ENCODE data around the gene ARL5C. TPM values are rescaled to one million over a fixed set of nuclear protein-coding genes. Genes with fewer than 3 reads are reported as not detected.

ARL5C gene
- polyA plus RNA-seq, 1 donor (not counting 4 experiments of a cell fraction or from before 2014, with no cell fraction given), result not detected

DNA sequence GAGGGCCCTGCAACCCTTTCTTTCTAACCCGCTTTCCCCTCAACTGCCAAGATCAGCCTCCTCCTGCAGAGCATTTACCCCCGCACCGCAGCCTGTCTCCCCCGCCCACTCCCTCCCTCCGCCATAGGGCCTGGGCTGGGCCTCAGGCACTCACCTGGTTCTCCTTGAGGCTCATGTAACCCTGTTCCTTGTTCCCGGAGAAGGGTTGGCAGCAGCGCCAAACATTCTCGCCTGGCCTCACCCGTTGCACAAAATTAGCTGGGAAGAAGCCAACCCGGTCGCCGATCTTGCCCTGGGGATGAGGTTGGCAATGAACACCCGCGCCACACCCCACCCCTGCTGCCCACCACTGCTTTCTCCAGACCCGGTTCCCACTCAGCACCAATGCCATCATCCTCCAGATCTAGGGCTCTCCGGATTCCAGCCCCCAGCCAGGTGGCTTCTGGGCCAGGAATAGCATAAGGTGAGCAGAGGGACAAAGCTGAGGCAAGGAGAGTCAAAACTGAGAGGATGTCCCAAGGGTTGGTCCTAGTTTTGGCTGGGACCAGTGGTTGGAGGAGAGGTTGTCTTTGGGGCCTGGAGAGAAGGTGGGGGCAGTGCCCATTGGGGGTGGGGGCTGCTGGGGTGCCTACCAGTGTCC lies 47.0 kb upstream of the ARL5C start:
- H3K27ac ChIP-seq (ENCODE audit: control insufficient read depth, insufficient read depth, low read length), result no peak overlapping the region
- H2AFZ ChIP-seq (ENCODE audit: control insufficient read depth, low read length), result no peak overlapping the region

DNA sequence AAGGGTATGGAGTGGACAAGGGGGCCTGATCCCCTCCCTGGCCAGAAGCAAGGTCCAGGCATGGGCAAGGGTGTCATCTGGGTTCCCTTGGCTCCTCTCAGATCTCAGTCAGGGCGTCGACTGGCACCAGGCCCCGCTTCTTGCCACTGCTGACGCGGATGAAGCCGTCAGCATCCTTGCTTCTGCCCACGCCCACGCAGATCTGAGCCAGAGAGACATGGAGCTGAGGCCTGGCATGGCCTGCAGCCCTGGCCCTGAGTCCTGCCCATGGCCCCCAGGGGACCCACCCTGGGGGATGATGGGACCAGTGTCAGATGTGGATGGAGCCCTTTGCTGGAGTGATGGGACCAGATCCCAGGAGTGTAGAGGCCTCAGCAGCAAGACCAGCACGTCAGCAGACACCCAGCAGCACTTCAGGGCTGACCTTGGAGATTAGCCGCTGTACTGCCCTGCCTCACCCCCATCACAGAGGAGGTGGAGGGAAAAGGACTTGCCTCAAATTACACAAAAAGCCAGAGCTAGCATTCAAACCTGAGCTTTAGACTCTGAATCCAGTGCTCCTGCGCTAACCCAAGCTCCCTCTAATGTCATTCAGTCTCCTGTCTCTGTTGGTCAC lies 46.3 kb upstream of the ARL5C start:
- H4K20me1 ChIP-seq (ENCODE audit: control insufficient read depth, extremely low read depth, insufficient read depth, low read length), result no peaks in the 10 kb centered on the region
- no peak overlapping the region for H3K4me3 ChIP-seq (ENCODE audit: control insufficient read depth in 2 of 3, extremely low read depth in 1 of 3, insufficient read depth in 2 of 3, low read depth in 1 of 3, low read length in 3 of 3)
- H3K9me3 ChIP-seq (ENCODE audit: control insufficient read depth, low read depth, low read length), result no peaks in the 10 kb centered on the region
- dilution Hi-C loops (cut with MboI; ENCODE audit: extremely low pct_ligation_motif_present, low sequenced_read_pairs), result no loop called here
- H3K9ac ChIP-seq (ENCODE audit: control insufficient read depth, extremely low read depth, insufficient read depth, low read length), result no peak overlapping the region
- H3K27ac ChIP-seq (ENCODE audit: control insufficient read depth, insufficient read depth, low read length), result no peak overlapping the region
- TF ChIP-seq, protein P1, sequence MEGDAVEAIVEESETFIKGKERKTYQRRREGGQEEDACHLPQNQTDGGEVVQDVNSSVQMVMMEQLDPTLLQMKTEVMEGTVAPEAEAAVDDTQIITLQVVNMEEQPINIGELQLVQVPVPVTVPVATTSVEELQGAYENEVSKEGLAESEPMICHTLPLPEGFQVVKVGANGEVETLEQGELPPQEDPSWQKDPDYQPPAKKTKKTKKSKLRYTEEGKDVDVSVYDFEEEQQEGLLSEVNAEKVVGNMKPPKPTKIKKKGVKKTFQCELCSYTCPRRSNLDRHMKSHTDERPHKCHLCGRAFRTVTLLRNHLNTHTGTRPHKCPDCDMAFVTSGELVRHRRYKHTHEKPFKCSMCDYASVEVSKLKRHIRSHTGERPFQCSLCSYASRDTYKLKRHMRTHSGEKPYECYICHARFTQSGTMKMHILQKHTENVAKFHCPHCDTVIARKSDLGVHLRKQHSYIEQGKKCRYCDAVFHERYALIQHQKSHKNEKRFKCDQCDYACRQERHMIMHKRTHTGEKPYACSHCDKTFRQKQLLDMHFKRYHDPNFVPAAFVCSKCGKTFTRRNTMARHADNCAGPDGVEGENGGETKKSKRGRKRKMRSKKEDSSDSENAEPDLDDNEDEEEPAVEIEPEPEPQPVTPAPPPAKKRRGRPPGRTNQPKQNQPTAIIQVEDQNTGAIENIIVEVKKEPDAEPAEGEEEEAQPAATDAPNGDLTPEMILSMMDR (optimal IDR thresholded peaks at IDR 0.05 in 1 of 3, IDR thresholded peaks at IDR 0.05 in 1 of 3, conservative IDR thresholded peaks at IDR 0.05 in 1 of 3; ENCODE audit: extremely low read depth in 1 of 3, insufficient read depth in 2 of 3, low read length in 3 of 3), result no peak
- no peak for TF ChIP-seq EZH2 (IDR thresholded peaks at IDR 0.05; ENCODE audit: low read length)
- H3K27me3 ChIP-seq (ENCODE audit: control insufficient read depth, extremely low read depth, insufficient read depth, low read length), result peaks cover 44% of the 10 kb centered on the region
- FAIRE-seq, result no peak
- peaks cover 10% of the 10 kb centered on the region for H3K4me1 ChIP-seq (ENCODE audit: control insufficient read depth, extremely low read depth, insufficient read depth, low read length)
- no peak overlapping the region for H2AFZ ChIP-seq (ENCODE audit: control insufficient read depth, low read length)
- H3K9me1 ChIP-seq (ENCODE audit: control insufficient read depth, extremely low read depth, insufficient read depth, low read length), result no peaks in the 10 kb centered on the region
- H3K4me2 ChIP-seq (ENCODE audit: control insufficient read depth, extremely low read depth, insufficient read depth, low read depth, low read length), result no peak overlapping the region
- H3K79me2 ChIP-seq (ENCODE audit: control insufficient read depth, insufficient read depth, low read length), result no peaks in the 10 kb centered on the region
- DNase-seq (ENCODE audit: low read depth, low spot score), result no peak
- H3K36me3 ChIP-seq (ENCODE audit: control insufficient read depth in 2 of 2, extremely low read depth in 1 of 2, insufficient read depth in 2 of 2, low read length in 2 of 2), result no peaks in the 10 kb centered on the region

More for the DNA sequence above, 47.0 kb upstream of the ARL5C start:
- no peaks in the 10 kb centered on the region for H3K9me1 ChIP-seq (ENCODE audit: control insufficient read depth, extremely low read depth, insufficient read depth, low read length)
- H3K4me3 ChIP-seq (ENCODE audit: control insufficient read depth in 2 of 3, extremely low read depth in 1 of 3, insufficient read depth in 2 of 3, low read depth in 1 of 3, low read length in 3 of 3), result no peak overlapping the region
- no peak for TF ChIP-seq EZH2 (IDR thresholded peaks at IDR 0.05; ENCODE audit: low read length)
- TF ChIP-seq, protein P1 (optimal IDR thresholded peaks at IDR 0.05 in 1 of 3, IDR thresholded peaks at IDR 0.05 in 1 of 3, conservative IDR thresholded peaks at IDR 0.05 in 1 of 3; ENCODE audit: extremely low read depth in 1 of 3, insufficient read depth in 2 of 3, low read length in 3 of 3), result no peak
- no peak overlapping the region for H3K9ac ChIP-seq (ENCODE audit: control insufficient read depth, extremely low read depth, insufficient read depth, low read length)
- H4K20me1 ChIP-seq (ENCODE audit: control insufficient read depth, extremely low read depth, insufficient read depth, low read length), result no peaks in the 10 kb centered on the region
- no peaks in the 10 kb centered on the region for H3K9me3 ChIP-seq (ENCODE audit: control insufficient read depth, low read depth, low read length)
- H3K27me3 ChIP-seq (ENCODE audit: control insufficient read depth, extremely low read depth, insufficient read depth, low read length), result peaks cover 42% of the 10 kb centered on the region
- DNase-seq (ENCODE audit: low read depth, low spot score) (no peak), FAIRE-seq (no peak)
- H3K4me2 ChIP-seq (ENCODE audit: control insufficient read depth, extremely low read depth, insufficient read depth, low read depth, low read length), result no peak overlapping the region
- H3K79me2 ChIP-seq (ENCODE audit: control insufficient read depth, insufficient read depth, low read length), result no peaks in the 10 kb centered on the region
- H3K36me3 ChIP-seq (ENCODE audit: control insufficient read depth in 2 of 2, extremely low read depth in 1 of 2, insufficient read depth in 2 of 2, low read length in 2 of 2), result no peaks in the 10 kb centered on the region
- H3K4me1 ChIP-seq (ENCODE audit: control insufficient read depth, extremely low read depth, insufficient read depth, low read length), result peaks cover 10% of the 10 kb centered on the region
- dilution Hi-C loops (cut with MboI; ENCODE audit: extremely low pct_ligation_motif_present, low sequenced_read_pairs), result no loop called here
